Measurements from ENCODE around the gene PPARG. TPM values are rescaled to one million over a fixed set of nuclear protein-coding genes. Genes with fewer than 3 reads are reported as not detected.
A peak's percentile ranks its signal among the peaks of the same experiment; 100 is the strongest.

The PPARG gene
- total RNA-seq, 2 donors from 2014 or later, result 7.0 to 12.9 TPM

DNA sequence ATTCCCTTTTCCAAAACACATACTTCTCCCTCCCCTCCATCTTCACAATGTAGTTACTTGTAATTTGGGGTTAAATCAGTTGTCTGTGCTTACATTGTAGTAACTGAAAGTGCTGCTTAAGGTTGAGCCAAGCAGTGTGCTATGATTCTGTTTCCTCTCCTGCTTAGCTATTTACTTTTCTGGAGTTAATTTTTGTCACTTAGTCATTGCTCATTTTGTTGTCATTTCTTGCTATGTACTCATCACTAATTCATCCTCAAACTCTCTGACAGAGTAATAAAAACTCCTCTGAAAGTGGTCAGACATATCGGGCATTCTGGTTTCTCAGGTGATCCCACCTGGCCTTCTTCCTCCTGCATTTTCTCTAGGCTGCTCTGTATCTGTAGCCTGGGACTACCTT, 80.7 kb downstream of the PPARG start:
- Histone ChIP-seq H3K27ac (no peak overlapping the region), H3K4me3 (no peak overlapping the region), H3K4me1 (replicated peaks) (no peaks in the 10 kb centered on the region), H3K36me3 (no peaks in the 10 kb centered on the region), H3K27me3 (replicated peaks; ENCODE audit: insufficient read depth) (peaks cover 3% of the 10 kb centered on the region), H3K9me3 (no peaks in the 10 kb centered on the region)
- TF ChIP-seq CTCF (IDR thresholded peaks at IDR 0.05), result no peak
- no peak for TF ChIP-seq POLR2A (IDR thresholded peaks at IDR 0.05)
- TF ChIP-seq POLR2AphosphoS5 (IDR thresholded peaks at IDR 0.05), result no peak
- intact Hi-C loops (cut with DNase I), result no loop called here
- DNase-seq (ENCODE audit: low spot score), result no peak
- WGBS, result 81% methylated on average over 1 of the region's 1 CpG

DNA sequence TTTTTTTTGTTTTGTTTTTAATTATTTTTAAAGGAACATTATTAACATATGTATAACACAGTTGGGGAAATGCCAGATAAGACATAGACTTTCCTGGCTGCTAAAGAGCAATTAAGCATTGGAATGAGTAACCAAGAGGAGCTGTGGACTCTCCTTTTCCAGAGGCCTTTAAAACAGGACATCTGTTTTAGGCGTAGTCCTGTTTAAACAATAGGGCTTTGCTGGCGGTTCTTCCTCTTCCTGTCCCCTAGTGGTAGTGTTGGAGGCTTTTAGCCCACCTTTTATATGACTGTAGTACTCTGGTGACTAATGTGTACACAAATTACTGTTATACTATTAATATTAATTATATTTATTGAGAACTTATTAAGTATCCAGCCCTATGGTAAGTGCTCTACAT, 81.9 kb downstream of the PPARG start:
- H3K4me1 ChIP-seq (replicated peaks), result no peaks in the 10 kb centered on the region
- peaks cover 3% of the 10 kb centered on the region for H3K27me3 ChIP-seq (replicated peaks; ENCODE audit: insufficient read depth)
- TF ChIP-seq POLR2AphosphoS5 (IDR thresholded peaks at IDR 0.05), result no peak
- TF ChIP-seq CTCF (IDR thresholded peaks at IDR 0.05), result no peak
- TF ChIP-seq POLR2A (IDR thresholded peaks at IDR 0.05), result no peak
- intact Hi-C loops (cut with DNase I), result no loop called here
- no peaks in the 10 kb centered on the region for H3K9me3 ChIP-seq
- H3K36me3 ChIP-seq, result no peaks in the 10 kb centered on the region
- no peak overlapping the region for H3K27ac ChIP-seq
- no peak for DNase-seq (ENCODE audit: low spot score)
- WGBS, result 72% methylated on average over 2 of the region's 2 CpGs
- no peak overlapping the region for H3K4me3 ChIP-seq

DNA sequence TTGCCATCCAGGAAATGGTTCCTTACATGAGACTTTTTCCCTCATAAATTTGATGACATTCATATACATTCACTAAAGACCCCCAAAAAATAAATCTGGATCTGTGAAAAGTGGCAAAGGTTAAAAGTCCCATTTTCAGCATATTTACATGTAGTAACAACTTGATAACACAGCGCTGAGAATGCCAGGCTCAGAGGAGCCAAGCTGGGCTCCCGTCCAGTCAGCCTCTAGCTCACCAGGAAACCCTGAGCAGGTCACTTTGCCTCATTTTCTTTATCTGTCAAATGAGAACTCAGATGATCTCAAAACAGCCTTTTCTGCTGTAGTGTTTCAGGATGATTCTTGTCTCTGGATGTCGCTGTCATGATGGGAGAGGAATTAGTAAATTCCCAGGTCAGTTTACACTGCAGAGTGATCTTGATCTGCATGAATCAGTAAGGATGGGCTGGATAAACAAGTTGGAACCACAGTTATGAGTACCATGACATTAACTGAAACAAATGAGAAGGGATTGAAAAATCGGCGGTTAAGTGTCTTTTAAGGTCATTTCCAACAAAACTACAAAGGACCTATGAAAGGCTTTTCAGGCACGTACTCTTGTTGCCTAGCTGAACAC, 82.8 kb downstream of the PPARG start:
- H3K27me3 ChIP-seq (replicated peaks; ENCODE audit: insufficient read depth), result peaks cover 3% of the 10 kb centered on the region
- no peaks in the 10 kb centered on the region for H3K9me3 ChIP-seq
- WGBS, result 30% methylated on average over 6 of the region's 6 CpGs
- TF ChIP-seq CTCF (IDR thresholded peaks at IDR 0.05) (peak in 1 of 4 experiments; percentile 8), POLR2AphosphoS5 (IDR thresholded peaks at IDR 0.05) (no peak)
- intact Hi-C loops (cut with DNase I), result no loop called here
- H3K4me3 ChIP-seq, result no peak overlapping the region
- no peaks in the 10 kb centered on the region for H3K4me1 ChIP-seq (replicated peaks)
- H3K27ac ChIP-seq, result no peak overlapping the region
- H3K36me3 ChIP-seq, result no peaks in the 10 kb centered on the region
- no peak for DNase-seq (ENCODE audit: low spot score)

DNA sequence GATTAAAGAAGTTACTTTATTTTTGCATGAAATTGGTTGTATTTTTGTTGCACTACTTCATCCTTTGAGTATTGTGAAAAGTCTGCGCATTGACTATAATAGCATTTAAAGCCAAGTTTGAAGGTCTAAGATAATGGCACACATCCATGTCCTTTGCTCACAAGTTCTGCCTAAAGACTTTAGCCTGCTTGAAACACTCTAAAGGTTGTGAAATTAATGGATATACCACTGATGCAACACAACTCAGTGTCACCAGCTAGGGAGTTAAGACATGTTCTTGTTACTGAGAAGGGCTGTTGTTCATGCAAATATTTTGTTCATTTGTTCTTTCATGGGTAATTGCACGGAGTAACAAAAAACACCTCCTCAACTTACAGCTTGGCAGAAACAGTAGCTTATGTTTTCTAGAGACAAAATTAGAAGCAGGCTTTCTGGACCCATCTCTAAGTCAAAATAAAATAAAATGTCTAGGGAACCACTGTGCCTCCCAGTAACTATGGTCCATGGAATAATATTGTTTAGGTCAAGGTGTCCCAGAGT, 83.9 kb downstream of the PPARG start:
- H3K36me3 ChIP-seq, result no peaks in the 10 kb centered on the region
- no peak overlapping the region for H3K4me3 ChIP-seq
- intact Hi-C loops (cut with DNase I), result no loop called here
- DNase-seq (ENCODE audit: low spot score), result no peak
- no peaks in the 10 kb centered on the region for H3K4me1 ChIP-seq (replicated peaks)
- no peaks in the 10 kb centered on the region for H3K9me3 ChIP-seq
- peaks cover 3% of the 10 kb centered on the region for H3K27me3 ChIP-seq (replicated peaks; ENCODE audit: insufficient read depth)
- TF ChIP-seq POLR2AphosphoS5 (IDR thresholded peaks at IDR 0.05), result no peak
- TF ChIP-seq POLR2A (IDR thresholded peaks at IDR 0.05), result no peak
- 74% methylated on average over 2 of the region's 2 CpGs for WGBS
- H3K27ac ChIP-seq, result no peak overlapping the region

DNA sequence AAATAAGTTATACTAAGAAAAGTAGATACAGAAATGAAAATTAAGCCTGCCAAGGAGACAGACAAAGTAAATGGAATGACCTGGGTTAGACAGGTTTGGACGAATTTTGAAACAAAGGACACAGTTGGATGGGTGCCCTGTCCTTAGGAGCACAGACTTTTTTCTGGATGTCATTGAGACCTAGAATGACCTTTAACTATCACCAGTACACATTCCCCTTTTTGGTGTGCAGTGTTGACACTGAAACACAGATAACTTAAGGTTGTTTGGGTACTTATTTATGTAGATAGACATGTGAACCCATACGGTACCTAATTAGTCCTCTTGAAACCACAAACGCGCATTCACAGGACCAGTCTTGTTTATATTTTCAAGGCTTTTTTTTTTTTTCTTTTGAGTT, 86.7 kb downstream of the PPARG start:
- Histone ChIP-seq H3K4me1 (replicated peaks) (no peaks in the 10 kb centered on the region), H3K27me3 (replicated peaks; ENCODE audit: insufficient read depth) (peaks cover 3% of the 10 kb centered on the region), H3K4me3 (no peak overlapping the region), H3K27ac (no peak overlapping the region), H3K9me3 (no peaks in the 10 kb centered on the region), H3K36me3 (no peaks in the 10 kb centered on the region)
- WGBS, result 72% methylated on average over 4 of the region's 4 CpGs
- DNase-seq (ENCODE audit: low spot score), result no peak
- intact Hi-C loops (cut with DNase I), result no loop called here
- TF ChIP-seq CTCF (IDR thresholded peaks at IDR 0.05) (no peak), POLR2AphosphoS5 (IDR thresholded peaks at IDR 0.05) (no peak), POLR2A (IDR thresholded peaks at IDR 0.05) (no peak)
